GM19397 (cell line): ENCODE results near the gene ZNF214.
"Not testable (repeated sequence)": the region's sequence is repeated elsewhere in the genome, so short reads cannot be mapped to it uniquely, and the experiment has no call there.

Experiments used
- ATAC-seq: cut with Tn5 transposase; IDR thresholded peaks from one replicate; pipeline ENCODE4 v1.9.1; 2021; ENCODE audit warnings: mild to moderate bottlenecking, moderate library complexity; ENCODE audit not compliant: unreplicated experiment

The ZNF214 gene

DNA sequence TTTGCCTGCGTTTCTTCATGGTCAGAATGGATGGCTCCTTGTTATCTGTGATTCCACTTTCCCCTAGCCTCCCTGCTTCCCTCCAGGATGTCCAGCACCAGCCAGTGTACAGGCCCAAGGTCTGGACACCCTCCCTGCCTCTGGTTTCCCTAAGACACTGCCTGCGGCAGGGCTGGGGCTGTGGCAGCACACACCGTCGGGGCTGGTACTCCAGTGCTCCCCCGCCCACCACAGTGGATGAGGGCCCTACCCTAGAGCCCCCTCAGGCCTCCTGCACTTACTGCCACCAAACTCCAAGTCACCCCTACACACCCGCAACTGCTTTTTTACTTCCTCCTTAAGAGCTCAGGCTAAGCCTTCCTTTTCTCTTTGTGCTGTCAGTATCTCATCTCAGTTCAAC lies 28.9 kb downstream of the ZNF214 start:
- no peak for ATAC-seq

DNA sequence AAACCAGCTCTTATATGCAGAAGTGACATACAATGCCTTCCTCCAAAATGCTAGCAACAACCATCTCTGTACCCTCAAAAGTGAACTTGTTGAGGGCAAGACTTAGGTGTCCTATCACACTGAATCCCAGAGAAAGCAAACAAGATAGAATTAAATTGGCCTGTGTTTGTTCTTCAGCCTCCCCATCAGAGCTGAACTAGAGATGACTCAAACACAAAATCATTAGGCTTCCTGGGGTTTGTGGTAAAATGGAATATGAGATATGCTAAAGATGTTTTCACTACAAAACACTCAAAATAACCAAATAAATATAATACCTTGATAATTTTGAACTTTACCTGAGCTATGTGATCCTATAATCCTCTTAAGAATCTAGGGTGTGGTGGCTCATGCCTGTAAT lies 31.6 kb downstream of the ZNF214 start:
- no peak for ATAC-seq

DNA sequence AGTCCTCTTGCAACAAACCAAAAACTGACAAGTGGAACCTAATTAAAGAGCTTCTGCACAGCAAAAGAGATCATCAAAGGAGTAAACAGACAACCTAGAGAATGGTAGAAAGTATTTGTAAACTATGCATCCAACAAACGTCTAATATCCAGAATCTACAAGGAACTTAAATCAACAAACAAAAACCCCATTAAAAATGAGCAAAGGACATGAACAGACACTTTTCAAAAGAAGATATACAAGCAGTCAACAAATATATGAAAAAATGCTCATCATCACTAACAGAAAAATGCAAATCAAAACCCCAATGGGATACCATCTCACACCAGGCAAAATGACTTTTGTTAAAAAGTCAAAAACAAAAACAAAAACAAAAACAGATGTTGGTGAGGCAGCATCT lies 33.7 kb downstream of the ZNF214 start:
- no peak for ATAC-seq

- ATAC-seq, result no peak
These were observed 40.8 kb downstream of the ZNF214 start for GRCh38 chr11:6979365-6979764.

DNA sequence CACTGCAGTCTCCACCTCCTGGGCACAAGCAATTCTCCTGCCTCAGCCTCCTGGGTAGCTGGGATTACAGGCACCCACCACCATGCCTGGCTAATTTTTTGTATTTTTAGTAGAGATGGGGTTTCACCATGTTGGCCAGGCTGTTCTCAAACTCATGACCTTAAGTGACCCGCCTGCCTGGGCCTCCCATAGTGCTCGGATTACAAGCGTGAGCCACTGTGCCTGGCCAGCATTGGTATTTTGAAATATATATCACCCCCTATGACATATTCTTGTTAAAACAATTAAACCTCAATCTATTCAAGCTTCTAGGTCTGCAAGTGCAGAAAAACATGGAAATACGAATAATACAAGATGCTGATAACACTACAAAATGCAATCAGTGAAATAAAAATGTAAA lies 50.3 kb downstream of the ZNF214 start:
- not testable (repeated sequence) for ATAC-seq

GRCh38 chr11:6968816-6969215 lies 51.3 kb downstream of the ZNF214 start:
- ATAC-seq, result no peak

- no peak for ATAC-seq
These were observed 57.5 kb downstream of the ZNF214 start for GRCh38 chr11:6962673-6963072.

GRCh38 chr11:6962141-6962540 lies 58.0 kb downstream of the ZNF214 start:
- no peak for ATAC-seq

DNA sequence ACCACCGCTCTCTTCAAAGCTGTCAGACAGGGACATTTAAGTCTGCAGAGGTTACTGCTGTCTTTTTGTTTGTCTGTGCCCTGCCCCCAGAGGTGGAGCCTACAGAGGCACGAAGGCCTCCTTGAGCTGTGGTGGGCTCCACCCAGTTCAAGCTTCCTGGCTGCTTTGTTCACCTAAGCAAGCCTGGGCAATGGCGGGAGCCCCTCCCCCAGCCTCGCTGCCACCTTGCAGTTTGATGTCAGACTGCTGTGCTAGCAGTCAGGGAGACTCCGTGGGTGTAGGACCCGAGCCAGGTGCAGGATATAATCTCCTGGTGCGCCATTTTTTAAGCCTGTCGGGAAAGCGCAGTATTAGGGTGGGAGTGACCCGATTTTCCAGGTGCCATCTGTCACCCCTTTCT lies 65.9 kb downstream of the ZNF214 start:
- not testable (repeated sequence) for ATAC-seq
